ENCODE results near the gene STK32B.

DNA sequence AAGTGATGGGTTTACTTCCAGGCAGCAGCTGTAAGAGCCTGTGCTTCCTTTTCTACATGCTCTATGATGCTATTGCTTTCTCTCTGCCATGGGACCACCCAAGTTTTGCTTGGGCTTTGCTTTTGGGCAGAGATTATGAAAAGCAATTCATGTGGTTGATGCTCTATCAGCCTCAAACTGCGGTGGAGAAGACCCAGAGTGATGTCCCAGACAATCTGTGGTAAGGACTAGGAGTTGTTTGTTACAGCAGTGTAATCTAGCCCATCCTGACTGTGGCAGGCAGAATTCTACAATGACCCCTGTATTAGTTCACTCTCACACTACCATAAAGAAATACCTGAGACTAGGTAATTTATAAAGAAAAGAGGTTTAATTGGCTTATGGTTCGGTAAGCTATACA, 22.8 kb upstream of the STK32B start:
- no peak for TF ChIP-seq POLR2A (IDR thresholded peaks at IDR 0.05)
- TF ChIP-seq, protein P1, sequence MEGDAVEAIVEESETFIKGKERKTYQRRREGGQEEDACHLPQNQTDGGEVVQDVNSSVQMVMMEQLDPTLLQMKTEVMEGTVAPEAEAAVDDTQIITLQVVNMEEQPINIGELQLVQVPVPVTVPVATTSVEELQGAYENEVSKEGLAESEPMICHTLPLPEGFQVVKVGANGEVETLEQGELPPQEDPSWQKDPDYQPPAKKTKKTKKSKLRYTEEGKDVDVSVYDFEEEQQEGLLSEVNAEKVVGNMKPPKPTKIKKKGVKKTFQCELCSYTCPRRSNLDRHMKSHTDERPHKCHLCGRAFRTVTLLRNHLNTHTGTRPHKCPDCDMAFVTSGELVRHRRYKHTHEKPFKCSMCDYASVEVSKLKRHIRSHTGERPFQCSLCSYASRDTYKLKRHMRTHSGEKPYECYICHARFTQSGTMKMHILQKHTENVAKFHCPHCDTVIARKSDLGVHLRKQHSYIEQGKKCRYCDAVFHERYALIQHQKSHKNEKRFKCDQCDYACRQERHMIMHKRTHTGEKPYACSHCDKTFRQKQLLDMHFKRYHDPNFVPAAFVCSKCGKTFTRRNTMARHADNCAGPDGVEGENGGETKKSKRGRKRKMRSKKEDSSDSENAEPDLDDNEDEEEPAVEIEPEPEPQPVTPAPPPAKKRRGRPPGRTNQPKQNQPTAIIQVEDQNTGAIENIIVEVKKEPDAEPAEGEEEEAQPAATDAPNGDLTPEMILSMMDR (IDR thresholded peaks at IDR 0.05 in 4 of 5, conservative IDR thresholded peaks at IDR 0.05 in 1 of 5) = no peak

All from gastrocnemius medialis (tissue), 4 donors.